Measurements from ENCODE around the gene NANOG. TPM values are rescaled to one million over a fixed set of nuclear protein-coding genes. Genes with fewer than 3 reads are reported as not detected.
"Not testable (repeated sequence)": the region's sequence is repeated elsewhere in the genome, so short reads cannot be mapped to it uniquely, and the experiment has no call there.

NANOG gene
- total RNA-seq = not detected
- long read RNA-seq = 0 reads

DNA sequence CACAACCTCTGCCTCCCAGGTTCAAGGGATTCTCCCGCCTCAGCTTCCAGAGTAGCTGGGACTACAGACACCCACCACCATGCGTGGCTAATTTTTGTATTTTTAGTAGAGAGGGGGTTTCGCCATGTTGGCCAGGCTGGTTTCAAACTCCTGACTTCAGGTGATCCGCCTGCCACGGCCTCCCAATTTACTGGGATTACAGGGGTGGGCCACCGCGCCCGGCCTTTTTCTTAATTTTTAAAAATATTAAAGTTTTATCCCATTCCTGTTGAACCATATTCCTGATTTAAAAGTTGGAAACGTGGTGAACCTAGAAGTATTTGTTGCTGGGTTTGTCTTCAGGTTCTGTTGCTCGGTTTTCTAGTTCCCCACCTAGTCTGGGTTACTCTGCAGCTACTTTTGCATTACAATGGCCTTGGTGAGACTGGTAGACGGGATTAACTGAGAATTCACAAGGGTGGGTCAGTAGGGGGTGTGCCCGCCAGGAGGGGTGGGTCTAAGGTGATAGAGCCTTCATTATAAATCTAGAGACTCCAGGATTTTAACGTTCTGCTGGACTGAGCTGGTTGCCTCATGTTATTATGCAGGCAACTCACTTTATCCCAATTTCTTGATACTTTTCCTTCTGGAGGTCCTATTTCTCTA is at the start of gene NANOG:
TSS of gene NANOG (plus strand) at position 519 of the 645 bp plus-strand sequence. CDS start 213 bp downstream, outside the sequence.
- H3K4me1 ChIP-seq; H3K27ac ChIP-seq; ATAC-seq; intact Hi-C loops (cut with DNase I); H3K27me3 ChIP-seq (ENCODE audit: low read depth); H3K9me3 ChIP-seq; H3K4me3 ChIP-seq; H3K36me3 ChIP-seq; DNase-seq: not testable (repeated sequence)

DNA sequence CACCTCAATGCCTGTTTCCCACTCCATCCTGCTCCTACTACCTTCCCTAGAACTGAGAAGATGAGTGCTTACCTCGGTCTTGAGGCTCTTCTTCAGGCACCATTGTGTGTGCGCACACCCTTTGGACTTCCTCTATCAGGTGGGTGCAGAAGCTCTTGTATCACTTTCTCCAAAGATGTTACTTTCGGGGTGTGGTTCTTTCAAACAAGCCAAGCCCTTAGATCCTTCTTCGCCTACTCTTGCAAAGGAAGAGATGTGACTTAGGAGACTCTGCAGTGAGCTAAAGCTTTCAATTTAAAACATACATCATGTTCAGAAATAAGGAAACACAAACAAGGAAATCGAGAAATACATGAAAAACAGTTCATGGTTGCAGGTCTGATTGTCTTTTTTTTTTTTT is 42.0 kb upstream of the NANOG start, which contains the start of gene CLEC4C:
TSS of gene CLEC4C (minus strand) at position 130 of the 400 bp plus-strand sequence. CDS start at position 103, 27 bp downstream.
- TF ChIP-seq, protein P1, sequence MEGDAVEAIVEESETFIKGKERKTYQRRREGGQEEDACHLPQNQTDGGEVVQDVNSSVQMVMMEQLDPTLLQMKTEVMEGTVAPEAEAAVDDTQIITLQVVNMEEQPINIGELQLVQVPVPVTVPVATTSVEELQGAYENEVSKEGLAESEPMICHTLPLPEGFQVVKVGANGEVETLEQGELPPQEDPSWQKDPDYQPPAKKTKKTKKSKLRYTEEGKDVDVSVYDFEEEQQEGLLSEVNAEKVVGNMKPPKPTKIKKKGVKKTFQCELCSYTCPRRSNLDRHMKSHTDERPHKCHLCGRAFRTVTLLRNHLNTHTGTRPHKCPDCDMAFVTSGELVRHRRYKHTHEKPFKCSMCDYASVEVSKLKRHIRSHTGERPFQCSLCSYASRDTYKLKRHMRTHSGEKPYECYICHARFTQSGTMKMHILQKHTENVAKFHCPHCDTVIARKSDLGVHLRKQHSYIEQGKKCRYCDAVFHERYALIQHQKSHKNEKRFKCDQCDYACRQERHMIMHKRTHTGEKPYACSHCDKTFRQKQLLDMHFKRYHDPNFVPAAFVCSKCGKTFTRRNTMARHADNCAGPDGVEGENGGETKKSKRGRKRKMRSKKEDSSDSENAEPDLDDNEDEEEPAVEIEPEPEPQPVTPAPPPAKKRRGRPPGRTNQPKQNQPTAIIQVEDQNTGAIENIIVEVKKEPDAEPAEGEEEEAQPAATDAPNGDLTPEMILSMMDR (IDR thresholded peaks at IDR 0.05) = no peak
- Histone ChIP-seq H3K27me3 (ENCODE audit: low read depth) (no peaks in the 10 kb centered on the region), H3K4me3 (no peak within 1 kb of the TSS), H3K27ac (no peak within 1 kb of the TSS), H3K9me3 (no peaks in the 10 kb centered on the region), H3K36me3 (no peaks in the 10 kb centered on the region), H3K4me1 (no peaks in the 10 kb centered on the region)
- intact Hi-C loops (cut with DNase I) = no loop called here
- DNase-seq (no peak), ATAC-seq (no peak)

DNA sequence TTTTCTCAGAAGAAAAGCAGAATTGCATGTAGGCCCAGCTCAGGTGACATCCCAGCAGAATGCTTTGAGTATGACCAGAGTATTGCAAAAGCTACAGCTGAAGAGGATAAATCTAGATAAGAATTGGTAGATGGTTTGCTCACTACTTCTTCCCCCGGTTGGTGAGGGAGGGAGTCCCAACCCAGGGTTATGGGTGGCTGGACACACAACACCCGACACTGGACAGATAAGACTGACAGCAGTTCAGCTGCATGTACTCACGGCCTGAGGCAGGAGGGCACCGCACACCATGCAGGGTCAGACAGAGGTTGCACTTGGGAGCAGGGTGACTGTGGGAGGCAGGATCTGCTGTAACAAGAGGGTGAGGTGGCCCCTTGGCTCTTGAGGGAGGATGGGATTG is 40.4 kb upstream of the NANOG start:
- DNase-seq (no peak), ATAC-seq (no peak)
- H3K9me3 ChIP-seq = no peaks in the 10 kb centered on the region
- no peaks in the 10 kb centered on the region for H3K36me3 ChIP-seq
- no peaks in the 10 kb centered on the region for H3K4me1 ChIP-seq
- H3K27ac ChIP-seq = no peak overlapping the region
- TF ChIP-seq, protein P1 (IDR thresholded peaks at IDR 0.05) = no peak
- no peaks in the 10 kb centered on the region for H3K27me3 ChIP-seq (ENCODE audit: low read depth)
- intact Hi-C loops (cut with DNase I) = no loop called here
- H3K4me3 ChIP-seq = no peak overlapping the region

DNA sequence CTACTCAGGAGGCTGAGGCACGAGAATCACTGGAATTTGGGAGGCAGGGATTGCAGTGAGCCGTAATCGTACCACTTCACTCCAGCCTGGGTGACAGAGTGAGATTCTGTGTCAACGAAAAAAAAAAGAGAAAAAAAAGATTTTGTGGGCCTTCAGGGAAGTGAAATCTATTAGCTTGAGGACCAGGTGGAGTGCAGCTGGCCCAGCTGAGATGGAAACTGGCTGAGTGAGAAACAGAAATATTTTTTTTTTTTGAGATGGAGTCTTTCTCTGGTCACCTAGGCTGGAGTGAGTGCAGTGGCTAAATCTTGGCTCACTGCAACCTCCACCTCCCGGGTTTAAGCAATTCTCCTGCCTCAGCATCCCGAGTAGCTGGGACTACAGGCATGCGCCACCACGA is 39.8 kb upstream of the NANOG start:
- ATAC-seq = no peak
- DNase-seq = no peak
- TF ChIP-seq, protein P1 (IDR thresholded peaks at IDR 0.05) = no peak
- no peaks in the 10 kb centered on the region for H3K36me3 ChIP-seq
- no peaks in the 10 kb centered on the region for H3K4me1 ChIP-seq
- H3K9me3 ChIP-seq = no peaks in the 10 kb centered on the region
- no peaks in the 10 kb centered on the region for H3K27me3 ChIP-seq (ENCODE audit: low read depth)
- no peak overlapping the region for H3K4me3 ChIP-seq
- intact Hi-C loops (cut with DNase I) = no loop called here
- no peak overlapping the region for H3K27ac ChIP-seq

DNA sequence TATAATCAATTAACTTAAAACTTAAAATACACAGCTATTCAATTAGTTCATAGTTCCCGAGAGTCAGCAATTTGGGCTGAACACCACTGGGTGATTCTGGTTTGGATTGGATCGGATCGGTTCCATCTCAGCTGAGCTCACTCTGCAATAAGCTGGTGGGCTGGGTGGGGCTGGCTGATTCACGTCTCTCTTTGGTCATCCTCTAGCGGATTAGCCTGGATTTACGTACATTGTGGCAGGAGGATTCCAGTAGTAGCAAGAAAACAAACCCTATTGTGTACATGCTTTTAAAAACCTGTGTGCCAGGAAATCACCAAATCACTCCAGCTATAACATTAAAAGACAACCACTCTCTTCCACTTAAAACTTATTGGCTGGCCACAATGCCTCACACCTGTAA is 38.9 kb upstream of the NANOG start:
- DNase-seq (no peak), ATAC-seq (no peak)
- intact Hi-C loops (cut with DNase I) = no loop called here
- Histone ChIP-seq H3K27ac (no peak overlapping the region), H3K36me3 (no peaks in the 10 kb centered on the region), H3K4me3 (no peak overlapping the region), H3K9me3 (no peaks in the 10 kb centered on the region), H3K27me3 (ENCODE audit: low read depth) (no peaks in the 10 kb centered on the region), H3K4me1 (no peaks in the 10 kb centered on the region)
- TF ChIP-seq, protein P1 (IDR thresholded peaks at IDR 0.05) = no peak

DNA sequence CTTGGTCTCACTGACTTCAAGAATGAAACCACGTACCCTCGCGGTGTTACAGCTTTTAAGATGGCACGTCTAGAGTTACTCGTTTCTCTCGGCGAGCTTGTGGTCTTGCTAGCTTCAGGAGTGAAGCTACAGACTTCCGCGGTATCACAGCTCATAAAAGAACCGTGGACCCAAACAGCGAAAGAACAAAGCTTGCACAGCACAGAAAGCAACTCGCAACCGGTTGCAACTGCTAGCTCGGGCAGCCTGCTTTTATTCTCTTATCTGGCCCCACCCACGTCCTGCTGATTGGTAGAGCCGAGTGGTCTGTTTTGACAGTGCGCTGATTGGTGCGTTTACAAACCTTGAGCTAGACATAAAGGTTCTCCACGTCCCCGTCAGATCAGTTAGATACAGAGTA is 37.8 kb upstream of the NANOG start:
- no peaks in the 10 kb centered on the region for H3K9me3 ChIP-seq
- H3K36me3 ChIP-seq = no peaks in the 10 kb centered on the region
- no peaks in the 10 kb centered on the region for H3K27me3 ChIP-seq (ENCODE audit: low read depth)
- H3K4me1 ChIP-seq = no peaks in the 10 kb centered on the region
- ATAC-seq (no peak), DNase-seq (no peak)
- intact Hi-C loops (cut with DNase I) = no loop called here
- no peak overlapping the region for H3K27ac ChIP-seq
- H3K4me3 ChIP-seq = no peak overlapping the region
- TF ChIP-seq, protein P1 (IDR thresholded peaks at IDR 0.05) = no peak

DNA sequence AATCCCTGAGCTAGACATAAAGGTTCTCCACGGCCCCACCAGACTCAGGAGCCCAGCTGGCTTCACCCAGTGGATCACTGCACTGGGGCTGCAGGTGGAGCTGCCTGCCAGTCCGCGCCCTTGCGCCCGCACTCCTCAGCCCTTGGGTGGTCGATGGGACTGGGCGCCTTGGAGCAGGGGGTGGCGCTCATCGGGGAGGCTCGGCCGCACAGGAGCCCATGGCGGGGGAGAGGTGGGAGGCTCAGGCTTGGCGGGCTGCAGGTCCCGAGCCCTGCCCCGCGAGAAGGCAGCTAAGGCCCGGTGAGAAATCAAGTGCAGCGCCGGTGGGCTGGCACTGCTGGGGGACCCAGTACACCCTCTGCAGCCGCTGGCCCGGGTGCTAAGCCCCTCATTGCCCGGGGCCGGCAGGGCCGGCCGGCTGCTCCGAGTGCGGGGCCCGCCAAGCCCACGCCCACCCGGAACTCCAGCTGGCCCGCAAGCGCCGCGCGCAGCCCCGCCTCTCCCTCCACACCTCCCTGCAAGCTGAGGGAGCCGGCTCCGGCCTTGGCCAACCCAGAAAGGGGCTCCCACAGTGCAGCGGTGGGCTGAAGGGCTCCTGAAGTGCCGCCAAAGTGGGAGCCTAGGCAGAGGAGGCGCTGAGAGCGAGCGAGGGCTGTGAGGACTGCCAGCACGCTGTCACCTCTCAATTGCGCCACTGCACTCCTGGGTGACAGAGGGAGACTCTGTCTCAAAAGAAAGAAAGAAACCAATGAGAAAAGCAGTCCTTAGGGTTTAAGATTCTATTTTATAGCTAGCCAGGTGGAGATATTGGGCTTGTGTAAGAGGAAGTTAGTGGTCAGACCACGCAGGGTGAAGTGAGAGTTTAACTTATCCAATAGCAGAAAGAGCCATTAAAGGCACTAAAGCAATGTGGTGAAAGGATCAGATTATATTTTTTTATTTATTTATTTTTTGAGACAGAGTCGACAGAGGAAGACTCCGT is 37.0 kb upstream of the NANOG start:
- H3K36me3 ChIP-seq; intact Hi-C loops (cut with DNase I); ATAC-seq; H3K9me3 ChIP-seq; H3K4me3 ChIP-seq; H3K4me1 ChIP-seq; H3K27me3 ChIP-seq (ENCODE audit: low read depth); DNase-seq; H3K27ac ChIP-seq: not testable (repeated sequence)

DNA sequence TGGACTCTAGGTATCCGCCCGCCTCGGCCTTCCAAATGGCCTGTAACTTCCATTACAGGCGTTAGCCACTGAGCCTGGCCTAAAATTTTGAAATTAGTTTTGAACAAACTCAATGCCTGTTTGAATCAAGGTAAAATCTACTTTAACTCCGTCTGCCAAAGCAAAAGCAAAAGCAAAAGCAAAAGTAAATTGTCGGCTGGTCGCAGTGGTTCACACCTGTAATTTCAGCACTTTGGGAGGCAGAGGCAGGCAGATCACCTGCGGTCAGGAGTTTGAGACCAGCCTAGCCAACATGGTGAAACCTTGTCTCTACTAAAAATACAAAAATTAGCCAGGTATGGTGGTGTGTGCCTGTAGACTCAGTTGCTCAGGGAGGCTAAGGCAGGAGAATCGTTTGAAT is 33.5 kb upstream of the NANOG start:
- DNase-seq; H3K27ac ChIP-seq; intact Hi-C loops (cut with DNase I): not testable (repeated sequence)

More for the DNA sequence above, 33.5 kb upstream of the NANOG start:
- H3K36me3 ChIP-seq; H3K4me3 ChIP-seq; H3K4me1 ChIP-seq; ATAC-seq; H3K9me3 ChIP-seq; H3K27me3 ChIP-seq (ENCODE audit: low read depth): not testable (repeated sequence)
